GM23338 (cell line): ENCODE data around the gene SPCS1.

Source experiments
- CREB1 ChIP-seq: fragments of 250-450 bp; sonication (Bioruptor Pico); IDR thresholded peaks from 2 replicates; pipeline ENCODE4 v1.5.0; 2020; ENCODE audit warnings: low read depth, mild to moderate bottlenecking, moderate library complexity
- ETS1 ChIP-seq: IDR thresholded peaks from 2 replicates; pipeline ENCODE4 v1.6.1; 2016; ENCODE audit warnings: antibody characterized with exemption
- EZH2 ChIP-seq: fragments of 200-600 bp; sonication (generic); IDR thresholded peaks from one replicate; pipeline ENCODE4 v1.8.0; 2017; ENCODE audit warnings: antibody characterized with exemption, mild to moderate bottlenecking, low read depth; ENCODE audit not compliant: unreplicated experiment
- EZH2phosphoT487 ChIP-seq: fragments of 200-600 bp; sonication (generic); IDR thresholded peaks from one replicate; pipeline ENCODE4 v1.8.1; 2018; ENCODE audit warnings: antibody characterized with exemption; ENCODE audit not compliant: unreplicated experiment
- NANOG ChIP-seq: IDR thresholded peaks from 2 replicates; pipeline ENCODE4 v1.6.1; 2016; ENCODE audit warnings: antibody characterized with exemption, borderline replicate concordance
- POLR2AphosphoS5 ChIP-seq: IDR thresholded peaks from 2 replicates; pipeline ENCODE4 v1.6.1; 2016; ENCODE audit warnings: antibody characterized with exemption, low read depth
- REST ChIP-seq: IDR thresholded peaks from one replicate; pipeline ENCODE4 v1.6.1; 2018; ENCODE audit warnings: antibody characterized with exemption; ENCODE audit not compliant: unreplicated experiment
- ZNF114 ChIP-seq: fragments of 250-450 bp; sonication (Bioruptor Pico); IDR thresholded peaks from 2 replicates; pipeline ENCODE4 v1.5.0; 2020; ENCODE audit warnings: mild to moderate bottlenecking, moderate library complexity
- ZNF331 ChIP-seq: fragments of 250-450 bp; sonication (Bioruptor Pico); IDR thresholded peaks from 2 replicates; pipeline ENCODE4 v1.5.0; 2020; ENCODE audit warnings: low read depth, mild to moderate bottlenecking, moderate library complexity
- TF ChIP-seq, protein P1 (sequence below), 2 experiments: fragments of 200-600 bp in 1 of 2; sonication (generic) in 1 of 2; conservative IDR thresholded peaks; 2 replicates each; pipeline versions ENCODE4 v1.5.1 to v1.6.1; 2016 to 2017; ENCODE audit warnings: antibody characterized with exemption in 2 of 2, low read depth in 2 of 2, mild to moderate bottlenecking in 2 of 2, moderate library complexity in 1 of 2
- TF ChIP-seq, protein P2 (sequence below): fragments of 250-450 bp; sonication (Bioruptor Pico); IDR thresholded peaks from 2 replicates; pipeline ENCODE4 v1.5.0; 2020; ENCODE audit warnings: mild to moderate bottlenecking, moderate library complexity

DNA sequence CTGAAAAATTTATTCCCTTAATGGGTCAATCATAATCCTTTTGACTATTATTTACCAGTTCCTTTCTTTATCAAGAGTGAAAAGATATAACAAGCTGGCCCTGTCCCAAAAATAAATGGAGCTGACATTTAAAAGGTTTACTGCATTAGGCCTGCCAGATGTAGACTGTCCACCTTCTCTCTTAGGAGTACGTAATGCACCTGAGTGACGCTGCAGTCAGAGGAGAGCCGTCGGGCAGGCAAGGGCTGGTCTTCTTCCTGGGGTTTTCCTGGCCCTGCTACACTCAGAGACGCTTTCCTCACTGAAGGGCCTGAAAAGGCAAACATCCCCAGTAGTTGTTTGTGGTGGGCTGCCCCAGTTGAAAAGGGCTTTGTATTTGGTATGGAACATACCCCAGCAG is 37.2 kb downstream of the SPCS1 start:
- TF ChIP-seq, protein P1, sequence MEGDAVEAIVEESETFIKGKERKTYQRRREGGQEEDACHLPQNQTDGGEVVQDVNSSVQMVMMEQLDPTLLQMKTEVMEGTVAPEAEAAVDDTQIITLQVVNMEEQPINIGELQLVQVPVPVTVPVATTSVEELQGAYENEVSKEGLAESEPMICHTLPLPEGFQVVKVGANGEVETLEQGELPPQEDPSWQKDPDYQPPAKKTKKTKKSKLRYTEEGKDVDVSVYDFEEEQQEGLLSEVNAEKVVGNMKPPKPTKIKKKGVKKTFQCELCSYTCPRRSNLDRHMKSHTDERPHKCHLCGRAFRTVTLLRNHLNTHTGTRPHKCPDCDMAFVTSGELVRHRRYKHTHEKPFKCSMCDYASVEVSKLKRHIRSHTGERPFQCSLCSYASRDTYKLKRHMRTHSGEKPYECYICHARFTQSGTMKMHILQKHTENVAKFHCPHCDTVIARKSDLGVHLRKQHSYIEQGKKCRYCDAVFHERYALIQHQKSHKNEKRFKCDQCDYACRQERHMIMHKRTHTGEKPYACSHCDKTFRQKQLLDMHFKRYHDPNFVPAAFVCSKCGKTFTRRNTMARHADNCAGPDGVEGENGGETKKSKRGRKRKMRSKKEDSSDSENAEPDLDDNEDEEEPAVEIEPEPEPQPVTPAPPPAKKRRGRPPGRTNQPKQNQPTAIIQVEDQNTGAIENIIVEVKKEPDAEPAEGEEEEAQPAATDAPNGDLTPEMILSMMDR (conservative IDR thresholded peaks at IDR 0.05; ENCODE audit: low read depth in 2 of 2): no peak
- no peak for TF ChIP-seq ZNF331 (CRISPR knock-in tag)
- TF ChIP-seq ZNF114 (CRISPR knock-in tag): no peak
- no peak for TF ChIP-seq EZH2phosphoT487
- TF ChIP-seq EZH2: no peak
- TF ChIP-seq POLR2AphosphoS5: no peak
- no peak for TF ChIP-seq REST
- TF ChIP-seq, protein P2, sequence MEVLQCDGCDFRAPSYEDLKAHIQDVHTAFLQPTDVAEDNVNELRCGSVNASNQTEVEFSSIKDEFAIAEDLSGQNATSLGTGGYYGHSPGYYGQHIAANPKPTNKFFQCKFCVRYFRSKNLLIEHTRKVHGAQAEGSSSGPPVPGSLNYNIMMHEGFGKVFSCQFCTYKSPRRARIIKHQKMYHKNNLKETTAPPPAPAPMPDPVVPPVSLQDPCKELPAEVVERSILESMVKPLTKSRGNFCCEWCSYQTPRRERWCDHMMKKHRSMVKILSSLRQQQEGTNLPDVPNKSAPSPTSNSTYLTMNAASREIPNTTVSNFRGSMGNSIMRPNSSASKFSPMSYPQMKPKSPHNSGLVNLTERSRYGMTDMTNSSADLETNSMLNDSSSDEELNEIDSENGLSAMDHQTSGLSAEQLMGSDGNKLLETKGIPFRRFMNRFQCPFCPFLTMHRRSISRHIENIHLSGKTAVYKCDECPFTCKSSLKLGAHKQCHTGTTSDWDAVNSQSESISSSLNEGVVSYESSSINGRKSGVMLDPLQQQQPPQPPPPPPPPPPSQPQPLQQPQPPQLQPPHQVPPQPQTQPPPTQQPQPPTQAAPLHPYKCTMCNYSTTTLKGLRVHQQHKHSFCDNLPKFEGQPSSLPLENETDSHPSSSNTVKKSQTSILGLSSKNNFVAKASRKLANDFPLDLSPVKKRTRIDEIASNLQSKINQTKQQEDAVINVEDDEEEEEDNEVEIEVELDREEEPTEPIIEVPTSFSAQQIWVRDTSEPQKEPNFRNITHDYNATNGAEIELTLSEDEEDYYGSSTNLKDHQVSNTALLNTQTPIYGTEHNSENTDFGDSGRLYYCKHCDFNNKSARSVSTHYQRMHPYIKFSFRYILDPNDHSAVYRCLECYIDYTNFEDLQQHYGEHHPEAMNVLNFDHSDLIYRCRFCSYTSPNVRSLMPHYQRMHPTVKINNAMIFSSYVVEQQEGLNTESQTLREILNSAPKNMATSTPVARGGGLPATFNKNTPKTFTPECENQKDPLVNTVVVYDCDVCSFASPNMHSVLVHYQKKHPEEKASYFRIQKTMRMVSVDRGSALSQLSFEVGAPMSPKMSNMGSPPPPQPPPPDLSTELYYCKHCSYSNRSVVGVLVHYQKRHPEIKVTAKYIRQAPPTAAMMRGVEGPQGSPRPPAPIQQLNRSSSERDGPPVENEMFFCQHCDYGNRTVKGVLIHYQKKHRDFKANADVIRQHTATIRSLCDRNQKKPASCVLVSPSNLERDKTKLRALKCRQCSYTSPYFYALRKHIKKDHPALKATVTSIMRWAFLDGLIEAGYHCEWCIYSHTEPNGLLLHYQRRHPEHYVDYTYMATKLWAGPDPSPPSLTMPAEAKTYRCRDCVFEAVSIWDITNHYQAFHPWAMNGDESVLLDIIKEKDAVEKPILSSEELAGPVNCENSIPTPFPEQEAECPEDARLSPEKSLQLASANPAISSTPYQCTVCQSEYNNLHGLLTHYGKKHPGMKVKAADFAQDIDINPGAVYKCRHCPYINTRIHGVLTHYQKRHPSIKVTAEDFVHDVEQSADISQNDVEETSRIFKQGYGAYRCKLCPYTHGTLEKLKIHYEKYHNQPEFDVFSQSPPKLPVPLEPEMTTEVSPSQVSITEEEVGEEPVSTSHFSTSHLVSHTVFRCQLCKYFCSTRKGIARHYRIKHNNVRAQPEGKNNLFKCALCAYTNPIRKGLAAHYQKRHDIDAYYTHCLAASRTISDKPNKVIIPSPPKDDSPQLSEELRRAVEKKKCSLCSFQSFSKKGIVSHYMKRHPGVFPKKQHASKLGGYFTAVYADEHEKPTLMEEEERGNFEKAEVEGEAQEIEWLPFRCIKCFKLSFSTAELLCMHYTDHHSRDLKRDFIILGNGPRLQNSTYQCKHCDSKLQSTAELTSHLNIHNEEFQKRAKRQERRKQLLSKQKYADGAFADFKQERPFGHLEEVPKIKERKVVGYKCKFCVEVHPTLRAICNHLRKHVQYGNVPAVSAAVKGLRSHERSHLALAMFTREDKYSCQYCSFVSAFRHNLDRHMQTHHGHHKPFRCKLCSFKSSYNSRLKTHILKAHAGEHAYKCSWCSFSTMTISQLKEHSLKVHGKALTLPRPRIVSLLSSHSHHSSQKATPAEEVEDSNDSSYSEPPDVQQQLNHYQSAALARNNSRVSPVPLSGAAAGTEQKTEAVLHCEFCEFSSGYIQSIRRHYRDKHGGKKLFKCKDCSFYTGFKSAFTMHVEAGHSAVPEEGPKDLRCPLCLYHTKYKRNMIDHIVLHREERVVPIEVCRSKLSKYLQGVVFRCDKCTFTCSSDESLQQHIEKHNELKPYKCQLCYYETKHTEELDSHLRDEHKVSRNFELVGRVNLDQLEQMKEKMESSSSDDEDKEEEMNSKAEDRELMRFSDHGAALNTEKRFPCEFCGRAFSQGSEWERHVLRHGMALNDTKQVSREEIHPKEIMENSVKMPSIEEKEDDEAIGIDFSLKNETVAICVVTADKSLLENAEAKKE: no peak
- no peak for TF ChIP-seq NANOG
- TF ChIP-seq CREB1: no peak
- TF ChIP-seq ETS1: no peak
